Endothelial cell (in vitro differentiated cells): ENCODE data around the gene ARHGEF17. TPM values are rescaled to one million over a fixed set of nuclear protein-coding genes. Genes with fewer than 3 reads are reported as not detected.

Source experiments
- DNase-seq: peaks from one replicate; pipeline ENCODE4 v3.0.0; 2021; ENCODE audit warnings: low spot score
- H3K27ac Mint-ChIP-seq: one replicate; pipeline ENCODE4 v1.8.0; 2021; ENCODE audit warnings: mixed read lengths, inconsistent platforms; ENCODE audit not compliant: unreplicated experiment
- H3K27me3 Mint-ChIP-seq: one replicate; pipeline ENCODE4 v1.8.0; 2021; ENCODE audit warnings: mild to moderate bottlenecking, moderate library complexity, mixed read lengths, inconsistent platforms; ENCODE audit not compliant: unreplicated experiment
- H3K36me3 Mint-ChIP-seq: one replicate; pipeline ENCODE4 v1.8.0; 2021; ENCODE audit warnings: mild to moderate bottlenecking, low read depth, mixed read lengths, inconsistent platforms; ENCODE audit not compliant: unreplicated experiment
- H3K4me1 Mint-ChIP-seq: one replicate; pipeline ENCODE4 v1.8.0; 2021; ENCODE audit warnings: mild to moderate bottlenecking, mixed read lengths, inconsistent platforms; ENCODE audit not compliant: unreplicated experiment
- H3K4me3 Mint-ChIP-seq: one replicate; pipeline ENCODE4 v1.8.0; 2021; ENCODE audit warnings: mild to moderate bottlenecking, mixed read lengths, inconsistent platforms; ENCODE audit not compliant: unreplicated experiment
- H3K9me3 Mint-ChIP-seq: one replicate; pipeline ENCODE4 v1.8.0; 2021; ENCODE audit warnings: mixed read lengths, inconsistent platforms; ENCODE audit not compliant: unreplicated experiment
- CTCF ChIP-seq: fragments of 200-600 bp; sonication (generic); IDR thresholded peaks from one replicate; pipeline ENCODE4 v1.5.0; 2021; ENCODE audit warnings: antibody characterized with exemption; ENCODE audit not compliant: unreplicated experiment
- total RNA-seq: library from RNA; stranded (reverse); fragmentation: NEBNext Ultra II Directional; extraction: Animal tissue kit (Norgen Biotek cat#: 25700); gene quantifications from one replicate; pipeline ENCODE4 v1.2.1, GENCODE V29; 2021; ENCODE audit not compliant: unreplicated experiment

The ARHGEF17 gene
- total RNA-seq, 1 donor from 2014 or later = 93.3 TPM

DNA sequence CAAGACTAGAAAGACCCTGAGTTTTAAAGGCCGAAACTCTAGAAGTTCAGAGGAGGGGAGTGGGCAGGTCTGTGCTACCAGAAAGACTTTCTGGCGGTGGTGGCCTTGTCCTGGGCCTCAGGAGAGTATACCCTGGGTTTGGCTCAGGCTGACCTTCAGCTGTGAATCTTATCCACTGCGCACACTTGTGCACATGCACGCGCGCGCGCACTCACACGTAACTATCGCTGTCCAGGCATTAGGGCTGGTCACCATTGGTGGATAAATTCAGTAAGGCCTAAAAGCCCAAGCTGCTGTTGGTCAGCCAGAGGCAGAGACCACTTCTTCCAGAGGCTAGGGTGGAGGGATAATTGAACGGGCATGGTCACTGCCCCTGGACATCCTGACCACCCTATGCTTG is 25.1 kb downstream of the ARHGEF17 start:
- Mint-ChIP-seq H3K9me3 (no peaks in the 10 kb centered on the region), H3K4me3 (no peak overlapping the region), H3K36me3 (peaks cover 10% of the 10 kb centered on the region), H3K4me1 (peaks cover 48% of the 10 kb centered on the region), H3K27ac (no peak overlapping the region), H3K27me3 (peaks cover 10% of the 10 kb centered on the region)
- no peak for DNase-seq
- no peak for TF ChIP-seq CTCF

DNA sequence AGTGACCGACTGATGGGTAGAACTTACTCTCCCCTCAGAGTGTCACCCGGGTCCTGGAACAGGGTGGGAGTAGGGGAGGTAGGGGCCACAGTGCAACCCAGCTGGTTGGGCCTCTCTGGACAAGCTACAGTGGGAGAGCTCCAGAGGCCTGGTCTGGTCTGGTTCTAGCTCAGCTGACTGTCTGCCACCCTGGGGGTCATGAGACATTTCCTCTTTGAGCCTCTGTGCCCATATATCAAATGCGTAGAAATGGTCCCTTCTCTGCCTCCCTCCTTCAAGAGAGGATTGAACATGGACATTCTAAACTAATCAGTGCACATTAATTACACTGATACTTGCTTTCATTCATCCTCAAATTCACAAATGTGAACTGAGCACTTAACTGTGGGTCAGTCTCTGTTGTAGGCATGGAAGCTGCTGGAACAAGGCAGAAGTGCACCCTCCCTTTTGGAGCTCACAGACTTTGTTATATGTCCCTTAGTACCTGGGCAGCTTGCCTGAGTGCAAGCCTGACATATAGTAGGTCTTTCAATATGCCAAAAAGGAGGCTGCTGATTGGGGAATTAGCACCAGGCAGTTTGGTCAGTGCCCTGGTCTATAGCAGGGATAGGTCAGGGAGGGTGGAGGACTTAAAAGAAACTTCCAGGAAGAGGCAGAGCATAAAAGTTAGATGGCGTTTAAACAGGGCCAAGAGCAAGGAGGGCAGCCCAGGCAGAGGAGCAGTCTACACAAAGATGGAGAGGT is 25.7 kb downstream of the ARHGEF17 start:
- peaks cover 48% of the 10 kb centered on the region for H3K4me1 Mint-ChIP-seq
- no peak overlapping the region for H3K4me3 Mint-ChIP-seq
- peak overlapping the region; percentile 76 for H3K27ac Mint-ChIP-seq
- no peaks in the 10 kb centered on the region for H3K9me3 Mint-ChIP-seq
- H3K36me3 Mint-ChIP-seq = peaks cover 10% of the 10 kb centered on the region
- H3K27me3 Mint-ChIP-seq = peaks cover 10% of the 10 kb centered on the region
- DNase-seq = no peak
- TF ChIP-seq CTCF = no peak

GRCh38 chr11:73334384-73335203 is 26.5 kb downstream of the ARHGEF17 start:
- peaks cover 10% of the 10 kb centered on the region for H3K27me3 Mint-ChIP-seq
- H3K36me3 Mint-ChIP-seq = peaks cover 10% of the 10 kb centered on the region
- no peak for TF ChIP-seq CTCF
- peak; percentile 33 for DNase-seq
- no peak overlapping the region for H3K4me3 Mint-ChIP-seq
- peak overlapping the region; percentile 76 for H3K27ac Mint-ChIP-seq
- peaks cover 48% of the 10 kb centered on the region for H3K4me1 Mint-ChIP-seq
- H3K9me3 Mint-ChIP-seq = no peaks in the 10 kb centered on the region

GRCh38 chr11:73335204-73335923 is 27.3 kb downstream of the ARHGEF17 start:
- Mint-ChIP-seq H3K4me3 (no peak overlapping the region), H3K9me3 (no peaks in the 10 kb centered on the region), H3K4me1 (peaks cover 46% of the 10 kb centered on the region), H3K27ac (peak overlapping the region; percentile 42), H3K36me3 (peaks cover 10% of the 10 kb centered on the region), H3K27me3 (peaks cover 11% of the 10 kb centered on the region)
- DNase-seq = peak; percentile 98
- peak; percentile 89 for TF ChIP-seq CTCF
